Hair follicular keratinocyte (primary cell): ENCODE measurements around the gene WDHD1. TPM values are rescaled to one million over a fixed set of nuclear protein-coding genes. Genes with fewer than 3 reads are reported as not detected.

Experiments used
- total RNA-seq: library from RNA; depleted of rRNA; stranded (reverse); fragments of >200 nt; gene quantifications from 2 replicates; pipeline ENCODE4 v1.2.3, GENCODE V29; 2015

WDHD1 gene
- total RNA-seq = 7.8 and 12.0 TPM in 2 replicates

GRCh38 chr14:55026793-55027561, at the start of gene WDHD1, which contains the start of gene SOCS4:
WDHD1 (minus strand) TSS chr14:55027099; CDS start chr14:55026787, 312 bp downstream.
SOCS4 (plus strand) TSS chr14:55027236; CDS start chr14:55043042, 15,806 bp downstream.

DNA sequence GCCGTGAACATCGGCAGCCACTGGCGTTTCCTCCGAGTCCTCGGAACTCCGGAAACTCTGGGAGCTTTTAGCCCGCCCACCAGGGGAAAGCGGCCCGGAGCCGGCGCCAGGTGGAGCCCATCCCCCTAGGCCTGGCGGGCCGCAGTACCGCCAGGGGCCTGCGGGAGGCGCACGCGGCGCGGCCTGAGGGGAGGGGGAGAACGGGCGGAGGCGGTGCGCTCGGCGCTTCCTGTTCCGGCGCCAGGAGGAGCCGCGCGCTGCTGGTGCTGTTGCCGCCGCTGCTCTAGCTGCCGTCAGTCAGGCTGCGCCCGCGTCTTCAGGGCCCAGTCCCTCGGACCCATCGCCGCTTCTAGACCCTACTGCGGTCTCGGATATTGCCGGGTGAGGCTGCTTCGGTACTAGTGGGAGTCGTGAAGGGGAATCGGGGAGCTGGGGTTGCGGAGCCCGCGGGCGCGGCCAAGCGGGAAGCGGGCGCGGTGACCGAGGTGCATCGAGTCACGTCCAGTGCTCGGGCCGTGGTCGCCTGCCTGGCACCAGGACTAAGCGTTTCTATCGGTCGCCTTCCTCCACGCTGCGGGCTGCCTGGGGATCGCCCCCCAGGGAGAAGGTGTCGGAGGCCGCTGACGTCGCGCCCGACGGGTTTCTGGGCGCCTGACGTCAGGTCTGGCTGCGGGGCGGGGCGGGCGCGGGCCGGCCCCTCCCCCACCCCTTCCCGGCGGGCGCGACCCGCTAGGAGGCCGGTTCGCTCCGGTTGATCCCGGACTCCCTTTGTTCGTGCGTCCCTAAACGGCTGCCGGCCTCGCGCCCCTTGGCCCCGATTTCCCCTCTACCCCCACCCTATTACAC, 24.7 kb upstream of the WDHD1 start, which contains the start of gene MAPK1IP1L:
TSS of gene MAPK1IP1L (plus strand) at position 225 of the 846 bp plus-strand sequence. CDS start 10,037 bp downstream, outside the sequence.

DNA sequence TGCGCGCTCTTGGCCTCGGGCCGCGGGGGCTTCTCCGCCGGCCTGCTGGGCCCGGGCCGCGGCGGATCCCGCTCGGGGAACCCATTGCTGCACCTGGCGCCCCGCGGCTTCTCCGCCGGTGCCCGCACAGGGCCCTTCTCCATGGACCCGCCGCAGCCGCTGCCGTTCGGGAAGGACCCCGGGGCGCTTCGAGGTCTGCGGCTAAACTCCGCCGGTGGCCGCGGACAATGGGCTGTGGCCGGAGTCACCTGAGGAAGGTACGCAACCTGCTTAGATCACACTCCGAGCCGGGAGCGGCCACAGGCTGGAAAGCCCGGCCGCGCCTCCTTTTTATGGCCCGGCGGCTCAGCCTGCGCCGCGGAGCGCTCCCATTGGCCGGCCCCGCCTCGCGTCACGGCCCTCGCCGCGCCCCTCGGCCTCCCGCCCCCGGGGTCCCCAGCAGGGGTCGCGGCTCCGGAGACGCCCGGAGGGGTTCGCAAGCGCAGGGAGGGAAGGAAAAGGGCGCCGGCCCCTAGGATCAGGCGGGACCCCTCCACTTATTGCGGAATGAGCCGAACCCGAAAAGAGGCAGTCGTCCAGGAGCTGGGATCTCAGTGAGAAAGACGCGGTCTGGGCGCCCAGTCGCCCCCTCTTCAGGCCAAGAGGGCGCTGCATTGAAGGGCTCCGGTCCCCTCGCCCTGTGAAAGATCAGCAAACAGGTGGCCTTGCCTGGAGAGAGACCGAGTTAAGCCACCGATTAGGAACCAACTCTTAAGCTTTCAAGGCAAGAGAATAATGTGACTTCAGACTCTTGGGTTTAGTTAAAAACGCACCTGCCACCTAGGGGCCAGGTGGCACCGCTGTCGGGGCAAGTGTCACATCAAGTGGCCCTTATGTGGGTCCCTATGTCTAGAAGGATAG, 124.1 kb downstream of the WDHD1 start, which contains the start of gene GCH1:
TSS of gene GCH1 (minus strand) at position 306 of the 900 bp plus-strand sequence. CDS start at position 143, 163 bp downstream.

Other genes with a start within 250 kb of the WDHD1 start
- gene GCH1, start 124.3 kb downstream of the WDHD1 start, total RNA-seq = 13.0 and 15.9 TPM in 2 replicates
- gene SOCS4, start 137 bp upstream of the WDHD1 start, total RNA-seq = 9.5 and 9.8 TPM in 2 replicates
- gene MAPK1IP1L, start 24.5 kb upstream of the WDHD1 start, total RNA-seq = 61.6 and 85.2 TPM in 2 replicates
- gene LGALS3, start 102.2 kb upstream of the WDHD1 start, total RNA-seq = 196 and 359 TPM in 2 replicates
- gene DLGAP5, start 164.5 kb upstream of the WDHD1 start, total RNA-seq = 11.9 and 44.8 TPM in 2 replicates
- gene FBXO34, start 244.3 kb upstream of the WDHD1 start, total RNA-seq = 9.8 and 17.1 TPM in 2 replicates